Esophagus mucosa (tissue), 1 donor: ENCODE measurements around the gene PRKG1. TPM values are rescaled to one million over a fixed set of nuclear protein-coding genes. Genes with fewer than 3 reads are reported as not detected.

ENCODE experiments used
- ATAC-seq: fragments of 200-7000 bp; cut with Tn5 transposase; one replicate; pipeline ENCODE4 v1.9.1; 2020
- total RNA-seq: library from RNA; stranded (reverse); gene quantifications from one replicate; pipeline ENCODE4 v1.2.4, GENCODE V29; 2023
- donor health status: DM: yes; HTN: yes; CAD: no.

Gene PRKG1
- total RNA-seq, 1 donor from 2014 or later, result 0.80 TPM

DNA sequence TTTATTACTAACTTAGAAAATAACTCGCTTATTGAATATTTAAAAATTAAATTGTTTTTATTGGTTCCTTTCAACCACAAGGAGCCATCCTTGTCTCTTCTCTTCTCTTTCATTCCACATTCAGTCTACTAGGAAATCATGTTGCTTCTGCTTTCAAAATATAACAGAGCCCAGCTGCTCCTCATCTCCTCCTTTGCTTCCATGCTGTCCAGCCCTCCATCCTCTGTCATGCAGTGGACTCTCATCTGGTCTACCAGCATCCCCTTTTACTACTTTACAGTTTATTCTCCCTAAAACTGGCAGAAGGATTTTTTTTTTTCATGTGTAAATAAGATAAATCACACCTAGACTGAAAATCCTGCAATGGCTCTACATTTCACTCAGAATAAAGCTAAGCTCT lies 823.3 kb downstream of the PRKG1 start:
- ATAC-seq, result no peak

DNA sequence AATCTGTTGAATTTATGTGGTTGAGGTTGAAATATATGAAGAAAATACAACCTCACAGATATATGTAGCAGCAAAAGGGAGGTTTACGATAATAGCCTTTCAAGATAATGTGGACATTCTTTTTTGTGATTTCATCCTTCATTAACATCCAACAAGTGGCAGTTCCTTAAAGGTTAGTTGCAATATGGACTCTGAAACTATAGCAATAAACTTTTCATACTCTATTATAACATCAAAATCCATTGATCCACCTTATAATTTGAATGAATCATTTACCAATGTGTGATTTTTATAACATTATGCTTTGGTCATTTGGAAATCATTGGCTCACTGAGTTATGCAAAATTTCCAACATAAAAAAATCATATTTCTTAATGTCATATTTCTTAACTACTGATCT lies 825.9 kb downstream of the PRKG1 start:
- no peak for ATAC-seq

DNA sequence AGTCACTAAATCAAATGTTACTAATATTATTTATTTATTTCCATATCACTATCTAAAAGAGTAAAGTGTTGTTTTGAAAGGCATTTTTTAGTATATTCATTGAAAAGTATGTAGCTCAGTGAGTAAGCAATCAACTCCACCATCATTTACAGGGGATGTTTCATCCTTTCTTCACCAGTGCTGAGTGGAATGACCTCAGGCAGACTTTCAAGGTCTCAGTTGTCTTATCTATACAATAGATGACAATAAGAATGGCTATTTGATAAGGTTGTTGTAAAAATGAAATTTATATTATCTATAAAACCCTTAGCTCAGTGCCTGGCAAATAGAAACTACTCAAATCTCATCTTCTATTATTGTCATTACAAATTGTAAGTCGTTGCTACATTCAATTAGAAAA lies 829.4 kb downstream of the PRKG1 start:
- no peak for ATAC-seq

DNA sequence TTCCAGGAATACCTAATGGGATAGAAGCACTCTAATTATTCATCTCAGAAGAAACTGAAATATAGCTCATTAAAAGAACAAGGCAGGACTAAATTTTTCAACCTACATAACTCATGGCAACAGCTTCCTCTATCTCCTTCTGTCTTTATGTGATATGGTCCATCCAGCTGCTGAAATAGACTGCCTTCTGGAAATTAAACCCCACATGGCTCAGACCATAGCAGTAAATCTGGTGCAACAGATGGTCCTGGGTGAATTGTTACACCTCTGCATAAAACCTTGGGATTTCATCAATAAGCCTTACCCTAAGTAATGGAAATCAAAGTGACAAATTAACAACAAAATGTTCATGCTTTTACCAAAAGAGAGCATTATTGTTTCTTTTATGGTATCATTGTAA lies 830.7 kb downstream of the PRKG1 start:
- no peak for ATAC-seq

DNA sequence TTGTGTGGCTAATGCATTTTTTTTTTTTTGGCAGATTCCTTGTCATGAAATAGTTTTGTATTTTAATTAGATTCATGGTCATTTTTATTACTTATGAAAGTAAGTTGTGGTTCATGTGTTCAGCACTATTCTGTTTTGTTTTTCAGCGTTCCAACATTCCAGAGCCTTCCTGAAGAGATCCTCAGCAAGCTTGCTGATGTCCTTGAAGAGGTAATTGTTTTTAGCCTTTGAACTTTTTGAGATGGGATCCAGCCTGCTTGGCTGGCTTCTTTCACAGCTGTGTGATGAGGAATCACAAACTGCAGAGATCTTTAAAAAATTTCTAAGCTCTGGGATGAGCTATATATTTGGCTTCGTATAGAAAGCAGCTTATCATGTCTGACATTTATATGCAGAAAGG lies 833.1 kb downstream of the PRKG1 start:
- no peak for ATAC-seq

DNA sequence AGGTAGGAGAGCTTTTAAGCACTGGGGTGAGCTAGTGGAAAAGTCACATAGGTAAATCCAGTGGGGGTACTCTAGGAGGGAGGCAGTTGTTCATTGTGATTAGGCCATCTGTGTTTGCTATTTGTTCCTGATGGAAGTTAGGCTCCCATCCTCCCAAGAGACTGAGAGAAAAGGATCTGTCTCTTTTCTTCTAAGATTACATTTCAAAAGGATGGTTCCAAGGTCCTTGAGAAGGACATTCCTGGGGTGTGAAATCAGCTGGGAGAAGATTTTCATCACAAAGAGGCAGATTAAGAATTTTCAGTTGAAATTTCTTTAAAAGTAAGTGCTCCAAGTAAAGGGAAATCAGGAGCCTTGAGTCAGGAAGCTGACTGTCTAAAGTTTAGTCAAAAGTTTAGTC lies 835.9 kb downstream of the PRKG1 start:
- ATAC-seq, result no peak

DNA sequence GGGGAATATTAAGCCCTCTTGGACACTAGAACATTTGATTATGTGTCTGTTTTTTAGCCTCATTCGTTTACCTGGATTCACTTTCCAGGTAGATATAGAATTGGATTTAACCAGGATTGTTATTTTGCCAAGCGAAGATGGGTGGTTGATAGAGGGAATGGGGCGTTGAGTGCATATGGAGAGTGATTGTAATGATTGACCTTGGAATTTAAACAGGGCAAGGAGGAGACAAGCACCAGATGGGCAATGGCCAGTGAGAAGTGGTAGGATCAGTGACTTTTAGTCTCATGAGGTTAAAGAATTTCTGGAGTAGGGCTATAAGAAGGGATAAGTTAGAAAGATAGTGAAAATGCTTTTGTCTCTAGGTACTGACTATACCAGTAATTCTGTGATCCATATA lies 836.3 kb downstream of the PRKG1 start:
- no peak for ATAC-seq

DNA sequence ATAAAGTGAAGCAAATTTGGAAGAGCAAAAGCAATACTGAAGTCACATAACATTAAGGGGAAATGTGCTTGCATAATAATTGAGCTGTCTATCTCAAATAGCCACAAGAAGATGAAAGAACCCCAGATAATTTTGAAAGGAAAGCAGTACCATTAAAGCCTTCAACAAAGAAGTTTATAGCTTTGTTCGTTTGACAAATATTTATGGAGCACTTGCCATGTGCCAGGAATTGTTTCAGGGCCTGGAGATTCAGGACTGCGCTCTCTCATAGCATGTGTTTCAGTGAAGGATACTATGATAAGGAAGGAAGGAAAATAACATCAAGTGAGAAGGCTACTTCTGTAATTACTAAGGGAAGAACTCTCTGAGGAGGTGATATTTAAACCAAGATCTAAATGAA lies 837.4 kb downstream of the PRKG1 start:
- no peak for ATAC-seq

DNA sequence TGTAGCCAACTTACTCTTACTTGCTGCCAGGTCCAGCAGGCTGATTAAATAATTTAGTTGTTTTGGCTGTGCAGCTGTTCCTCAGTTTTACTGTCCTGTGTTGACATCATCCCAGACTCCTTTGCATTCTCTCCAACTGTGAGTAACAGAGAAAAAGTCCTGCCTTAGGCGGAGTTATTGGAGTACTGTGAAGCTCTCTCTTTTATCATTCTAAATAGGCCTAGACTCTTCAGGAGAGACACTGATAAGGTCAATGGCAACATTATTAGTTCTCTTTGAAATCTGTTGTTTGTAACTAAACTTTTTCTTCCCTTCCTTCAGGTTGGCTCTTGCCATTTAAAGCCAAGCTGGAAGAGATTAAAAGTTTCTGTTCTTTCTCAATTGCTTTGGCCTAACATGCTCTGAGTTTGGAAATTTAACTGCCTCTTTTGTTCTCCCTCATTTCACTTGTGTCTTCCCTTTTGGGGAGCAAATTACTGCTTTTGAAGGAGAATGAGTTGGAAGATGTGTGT lies 840.8 kb downstream of the PRKG1 start:
- ATAC-seq, result no peak

DNA sequence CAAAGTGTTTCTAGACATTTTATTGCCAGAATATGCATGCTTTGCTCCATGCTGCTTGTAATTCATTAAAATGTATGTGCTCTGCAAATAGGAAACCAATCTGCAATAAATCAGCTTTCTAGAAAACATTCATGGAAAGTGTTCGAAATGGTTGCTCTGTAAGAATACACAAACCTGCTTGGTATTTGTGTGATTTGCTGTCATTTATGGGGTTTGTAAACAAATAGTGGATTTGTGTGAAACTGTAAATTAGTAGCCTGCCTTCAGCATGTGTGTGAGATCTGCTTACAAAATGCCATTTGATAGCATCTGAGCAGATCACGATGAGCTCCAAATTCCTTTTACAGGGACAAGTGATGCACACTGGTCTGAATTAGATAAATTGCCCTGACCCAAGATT lies 844.2 kb downstream of the PRKG1 start:
- no peak for ATAC-seq

DNA sequence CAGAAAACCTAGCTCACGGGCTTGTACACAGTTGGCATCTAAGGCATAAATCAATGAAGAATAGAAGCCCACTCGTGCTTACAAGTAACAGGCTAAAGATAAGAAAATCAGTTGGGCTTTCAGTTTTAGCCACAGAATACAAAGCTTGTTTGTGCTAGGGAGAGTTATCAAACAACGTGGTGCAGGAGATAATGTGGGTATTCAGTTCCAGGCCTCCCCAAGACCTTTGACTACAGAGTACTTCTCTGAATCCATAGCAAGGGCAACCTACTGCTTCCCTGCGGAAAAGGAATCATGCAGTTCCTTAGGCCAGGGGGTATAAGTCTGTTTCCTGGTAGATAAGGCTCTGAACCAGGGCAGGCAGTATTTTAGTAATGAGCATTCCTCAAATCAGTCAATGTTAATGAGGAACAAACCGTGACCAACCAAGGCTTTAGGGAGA lies 844.6 kb downstream of the PRKG1 start:
- no peak for ATAC-seq

DNA sequence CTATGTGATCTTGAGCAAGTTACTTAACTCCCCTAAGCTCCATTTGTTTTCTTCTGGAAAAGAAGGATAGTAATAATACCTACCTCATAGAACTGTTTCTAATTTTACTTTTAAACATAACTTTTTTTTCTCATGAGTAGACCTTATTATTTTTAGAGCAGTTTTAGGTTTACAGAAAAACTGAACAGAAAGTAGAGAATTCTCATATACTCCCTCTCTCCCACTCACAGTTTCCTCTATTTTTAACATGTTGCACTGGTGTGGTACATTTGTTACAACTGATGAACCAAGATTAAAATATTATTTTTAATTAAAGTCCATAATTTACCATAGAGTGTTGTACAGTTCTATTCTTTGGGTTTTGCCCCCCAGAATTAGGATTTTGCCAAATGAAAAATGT lies 846.4 kb downstream of the PRKG1 start:
- ATAC-seq, result no peak

DNA sequence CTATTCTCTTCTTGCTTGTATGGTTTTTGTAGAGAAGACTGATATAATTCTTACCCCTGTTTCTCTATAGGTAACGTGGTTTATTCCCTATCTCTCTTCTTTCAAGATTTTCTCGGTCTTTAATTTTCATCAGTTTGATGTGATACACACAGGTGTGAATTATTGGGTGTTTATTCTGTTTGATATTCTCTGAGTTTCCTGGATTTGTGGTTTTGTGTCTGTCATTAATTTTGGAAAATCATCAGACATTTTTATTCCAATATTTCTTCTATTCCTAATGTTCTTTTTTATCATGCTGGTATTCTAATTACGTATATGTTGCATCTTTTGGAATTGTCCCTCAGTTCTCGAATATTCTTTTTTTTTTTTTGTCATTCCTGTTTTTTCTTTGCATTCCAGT lies 850.1 kb downstream of the PRKG1 start:
- no peak for ATAC-seq

DNA sequence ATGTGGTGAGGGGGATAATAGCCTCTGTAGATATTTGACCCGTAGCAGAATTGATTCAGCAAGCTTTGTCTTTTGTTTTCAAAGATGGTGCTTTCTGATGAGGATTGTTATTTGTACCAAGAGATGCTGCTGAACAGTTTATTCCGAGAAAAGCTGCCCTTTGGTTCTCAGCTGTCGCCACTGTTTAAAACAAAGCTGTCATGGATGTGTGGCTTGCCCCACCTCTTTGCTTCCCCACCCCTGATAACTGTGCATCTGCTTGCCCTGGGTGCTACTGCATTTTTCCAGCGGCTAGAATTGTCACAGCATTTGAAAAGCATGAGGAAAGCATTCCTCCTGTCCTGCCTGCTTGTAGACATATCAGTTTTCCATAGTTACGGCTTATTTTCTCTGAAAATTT lies 852.0 kb downstream of the PRKG1 start:
- no peak for ATAC-seq

DNA sequence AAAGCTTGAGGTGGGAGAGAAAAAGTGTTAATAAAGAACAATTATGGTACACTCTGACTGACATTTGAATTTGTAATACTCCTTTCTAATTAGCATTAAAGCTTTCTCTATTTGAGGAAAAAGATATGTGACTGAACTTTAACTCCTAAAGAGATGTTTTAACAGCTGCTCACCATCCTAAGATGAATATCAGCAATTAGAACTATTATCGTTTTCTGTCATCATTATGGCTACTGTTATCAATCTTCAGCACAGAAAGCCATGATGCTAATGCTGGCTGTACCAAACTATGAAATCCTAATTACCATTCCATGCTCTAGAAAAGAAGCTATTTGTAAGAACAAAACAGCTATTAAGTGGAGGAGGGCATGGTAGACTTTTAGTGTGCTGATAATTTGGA lies 853.9 kb downstream of the PRKG1 start:
- ATAC-seq, result no peak

DNA sequence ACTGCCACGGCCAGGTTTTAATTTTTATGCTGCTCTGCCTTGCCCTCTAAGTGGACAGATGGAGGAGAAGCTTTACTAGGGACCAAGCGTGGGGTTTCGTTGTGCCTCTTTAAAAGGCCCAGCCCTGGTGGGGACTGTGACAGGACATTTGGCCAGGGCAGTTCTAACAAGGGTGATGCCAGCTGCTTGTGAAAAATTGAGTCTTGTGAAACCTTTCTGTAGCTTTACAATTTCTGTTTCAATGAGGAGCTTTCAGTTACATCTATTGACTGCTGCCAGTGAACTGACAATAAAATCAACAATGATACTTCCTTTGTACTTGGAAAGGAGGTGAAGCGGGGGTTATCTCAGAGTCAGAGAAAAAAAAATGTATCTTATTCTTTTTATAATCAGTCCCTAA lies 858.2 kb downstream of the PRKG1 start:
- ATAC-seq, result no peak

DNA sequence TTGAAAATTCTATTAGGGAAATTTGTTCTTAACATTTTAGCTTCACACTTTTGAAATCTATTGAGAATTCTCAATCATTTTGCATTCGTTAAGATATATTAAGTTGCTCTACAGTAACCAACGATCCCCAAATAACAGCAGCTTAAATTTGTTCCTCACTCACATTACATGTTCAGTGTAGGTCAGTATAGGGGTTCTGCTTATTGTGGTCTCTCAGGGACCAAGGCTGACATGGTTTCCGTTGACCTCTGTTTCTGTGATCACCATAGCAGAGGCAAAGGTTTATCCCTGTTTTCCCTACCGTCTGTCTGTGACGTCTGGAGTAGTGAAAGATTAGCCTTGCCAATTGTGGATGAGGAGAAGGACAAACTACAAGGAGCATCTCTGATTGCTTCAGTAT lies 860.1 kb downstream of the PRKG1 start:
- no peak for ATAC-seq

DNA sequence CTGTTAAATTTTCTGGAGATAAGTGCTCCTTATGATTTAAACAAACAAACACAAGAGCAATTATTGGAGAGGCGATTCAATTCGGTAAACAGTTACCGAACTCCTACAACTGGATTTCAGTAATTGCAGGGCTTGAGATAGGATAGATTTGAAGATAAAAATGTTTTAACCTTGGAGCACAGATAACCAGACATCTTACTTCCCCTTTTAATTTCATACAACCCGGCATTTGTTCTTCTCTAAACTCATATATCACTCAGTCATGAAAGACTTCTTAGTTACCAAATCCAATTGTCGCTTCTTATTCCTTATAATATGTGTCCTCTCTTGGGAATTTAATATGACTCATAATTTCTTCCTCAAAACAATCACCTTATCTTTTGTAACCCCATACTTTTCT lies 861.1 kb downstream of the PRKG1 start:
- ATAC-seq, result no peak

DNA sequence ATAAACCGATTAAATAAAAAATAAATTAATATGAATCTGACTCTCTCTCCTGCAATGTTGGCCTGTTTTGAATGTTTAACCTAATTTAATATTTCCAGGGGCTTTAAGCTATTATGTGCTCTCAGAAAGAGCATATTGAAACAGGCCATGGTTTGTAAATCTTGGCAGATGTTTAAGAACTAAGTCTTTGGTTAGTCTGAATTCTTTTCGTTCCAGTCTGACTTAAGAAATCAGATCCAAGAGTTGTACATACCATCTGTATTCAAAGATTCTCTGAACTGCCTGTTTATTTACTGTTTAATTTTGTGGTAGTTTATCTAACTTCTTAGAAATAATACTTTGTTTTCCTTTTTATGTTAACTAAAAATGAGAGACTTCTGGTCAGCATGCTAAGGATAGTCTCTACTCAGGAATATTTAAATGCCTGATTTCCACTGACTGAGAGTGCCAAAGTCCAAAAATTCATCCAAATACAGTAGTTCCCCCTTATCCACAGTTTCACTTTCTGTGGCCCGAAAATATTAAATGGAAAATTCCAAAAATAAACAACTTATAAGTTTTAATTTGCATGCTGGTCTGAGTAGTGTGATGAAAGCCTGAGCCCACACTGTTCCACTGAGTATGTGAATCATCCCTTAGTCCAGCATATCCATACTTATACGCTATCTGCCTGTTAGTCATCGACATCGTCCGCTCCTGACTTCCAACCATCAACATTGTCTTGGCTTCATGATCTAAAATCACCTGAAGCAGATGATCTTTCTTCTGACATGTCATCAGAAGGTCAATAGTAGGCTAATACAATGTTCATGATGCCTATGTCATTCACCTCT lies 863.2 kb downstream of the PRKG1 start:
- ATAC-seq, result no peak

DNA sequence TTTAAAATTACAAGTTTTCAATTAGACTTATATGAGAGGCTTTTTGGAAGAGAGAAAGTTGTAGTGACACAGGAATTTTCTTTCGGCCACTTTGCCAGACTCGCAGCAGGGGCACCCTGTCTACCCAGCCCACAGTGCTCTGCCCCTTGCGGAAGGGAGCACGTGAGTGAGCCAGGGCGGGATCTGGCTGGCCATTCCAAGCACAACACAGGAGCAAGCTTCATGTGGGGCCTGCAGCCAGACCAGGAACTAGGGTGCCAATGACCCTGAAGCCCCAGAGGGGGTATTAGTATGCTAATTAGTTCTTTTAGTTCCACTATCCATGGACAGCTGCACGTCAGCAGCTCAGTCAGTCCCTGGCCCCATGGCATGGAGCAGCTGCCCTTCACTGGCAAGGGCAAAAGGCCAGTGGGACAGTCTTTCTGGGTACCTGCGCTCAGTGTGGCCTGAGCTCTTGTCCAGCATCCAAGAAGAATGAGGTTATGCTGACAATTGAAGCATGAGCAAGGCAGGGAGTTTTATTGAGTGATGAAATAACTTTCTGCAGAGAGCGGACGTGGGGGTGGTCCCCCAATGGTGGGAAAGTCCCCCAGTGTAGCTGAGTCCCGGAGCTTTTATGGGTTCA lies 876.2 kb downstream of the PRKG1 start:
- no peak for ATAC-seq

DNA sequence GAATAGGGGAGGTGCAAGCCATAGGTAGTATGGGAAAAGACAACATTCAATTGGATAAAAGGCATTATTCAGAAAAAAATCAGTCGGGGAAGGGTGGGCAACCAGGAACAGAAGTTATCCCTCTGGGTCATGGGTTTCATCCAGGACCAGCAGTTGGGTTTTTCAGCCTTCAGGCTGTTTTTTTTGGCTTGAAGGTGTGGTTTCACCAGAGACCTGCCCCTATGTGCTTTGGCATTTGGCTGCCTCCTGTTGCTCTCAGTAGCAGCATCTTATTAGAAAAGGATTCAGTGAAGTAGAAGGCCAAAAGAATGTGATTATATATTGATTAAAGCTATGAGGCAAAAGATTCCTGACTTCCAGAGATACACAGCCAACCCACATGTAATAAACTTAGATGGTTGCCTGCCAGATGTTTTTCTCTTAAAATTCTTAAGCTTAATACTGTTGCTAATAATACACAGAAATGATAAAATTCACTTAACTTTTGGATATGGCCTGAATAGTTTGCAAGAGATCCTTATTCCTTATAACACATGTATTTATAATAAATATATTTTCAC lies 876.8 kb downstream of the PRKG1 start:
- no peak for ATAC-seq

DNA sequence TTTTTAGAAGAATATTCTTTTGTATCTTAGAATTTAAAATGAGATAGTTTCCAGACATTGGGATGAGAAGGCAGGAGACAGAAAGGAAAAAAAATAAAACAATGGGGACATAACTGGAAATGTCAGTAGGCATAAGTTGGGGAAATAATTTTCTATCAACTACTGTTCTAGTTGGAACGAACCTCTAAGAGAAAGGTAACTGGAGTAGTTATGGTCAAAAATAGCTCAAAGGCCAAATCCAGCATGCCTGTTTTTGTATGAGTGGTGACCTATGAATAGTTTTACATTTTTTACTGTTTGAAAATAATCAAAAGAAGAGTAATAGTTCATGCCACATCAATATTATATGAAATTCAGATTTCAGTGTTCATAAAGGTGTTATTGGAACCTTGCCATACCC lies 877.3 kb downstream of the PRKG1 start:
- ATAC-seq, result no peak

DNA sequence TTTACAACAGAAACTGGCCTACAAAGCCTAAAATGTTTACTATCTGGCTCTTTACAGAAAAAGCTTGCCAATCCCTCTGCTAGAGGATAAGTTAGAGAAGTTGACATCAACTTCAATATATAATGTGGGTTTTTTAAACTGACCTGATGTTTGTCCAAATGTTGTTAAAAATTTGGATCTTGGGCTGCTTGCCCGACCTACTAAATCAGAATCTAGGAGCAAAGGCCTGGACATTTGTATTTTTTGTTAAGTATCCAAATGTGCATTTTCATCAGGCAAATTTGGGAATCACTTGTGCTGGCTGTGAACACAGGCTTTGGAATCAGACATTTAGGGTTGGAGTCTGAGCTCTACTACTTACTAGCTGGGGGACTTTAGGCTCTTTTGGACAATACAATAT lies 877.8 kb downstream of the PRKG1 start:
- ATAC-seq, result no peak

DNA sequence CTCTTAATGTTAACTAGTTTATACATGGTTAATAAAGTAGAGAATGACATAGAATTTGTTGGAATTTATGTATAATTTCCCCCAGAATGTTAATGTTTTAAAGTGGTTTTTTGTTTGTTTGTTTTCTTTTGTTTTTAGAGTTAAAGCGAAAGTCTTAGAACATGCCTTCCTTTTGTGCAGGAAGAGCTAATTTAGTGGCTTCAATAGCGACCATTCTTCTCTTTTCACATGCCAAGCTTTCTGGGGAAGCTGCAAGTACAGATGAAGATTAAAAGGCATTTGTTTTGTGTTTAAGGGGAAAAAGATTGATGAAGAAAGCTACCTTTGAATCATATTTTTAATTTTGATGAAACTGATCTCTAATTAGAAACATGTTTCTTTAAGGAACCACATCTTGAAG lies 881.4 kb downstream of the PRKG1 start:
- no peak for ATAC-seq
